Endothelial cell of umbilical vein (primary cell): ENCODE results near the gene EPS8L2. TPM values are rescaled to one million over a fixed set of nuclear protein-coding genes. Genes with fewer than 3 reads are reported as not detected.

Source experiments
- BruUV-seq: library from RNA; stranded (reverse); fragments of 400-500 nt; replicated peaks from 2 replicates; lab custom pipeline; 2021; lab: Mats Ljungman, UMichigan
- CTCF ChIA-PET: fragments of 300-600, 350-600 bp; sonication (Branson Sonifier 250); formaldehyde crosslinking; loops from one replicate; lab custom pipeline; 2021; ENCODE audit warnings: antibody characterized with exemption, inconsistent platforms; lab: Charles Lee
- POLR2A ChIA-PET: fragments of 300-600, 350-600 bp; sonication (Branson Sonifier 250); formaldehyde crosslinking; loops from one replicate; lab custom pipeline; 2021; ENCODE audit warnings: antibody characterized with exemption, inconsistent platforms; lab: Charles Lee
- DNase-seq: peaks from one replicate; pipeline ENCODE4 v3.0.0-alpha.2; 2011; ENCODE audit warnings: low read depth, low spot score
- FAIRE-seq: peaks from 2 replicates; lab custom pipeline; 2011; peaks lifted over from hg19 to GRCh38; lab: Jason Lieb, UNC
- H2AFZ ChIP-seq: 2 replicates; pipeline ENCODE4 v1.6.0; 2012; ENCODE audit warnings: low read depth, low read length, control low read depth, inconsistent platforms
- H3K27ac ChIP-seq: 2 replicates; pipeline ENCODE4 v1.5.1; 2011; ENCODE audit warnings: low read depth, mild to moderate bottlenecking, control low read depth, low read length, moderate library complexity; ENCODE audit not compliant: insufficient read depth
- H3K27me3 ChIP-seq, 2 experiments: 2 replicates each; pipeline versions ENCODE4 v1.6.0 to v1.6.1; 2011; ENCODE audit warnings: low read length in 2 of 2, mixed read lengths in 1 of 2; ENCODE audit not compliant: control insufficient read depth in 2 of 2, insufficient read depth in 2 of 2
- H3K36me3 ChIP-seq, 2 experiments: 2 replicates in 1 of 2; 3 replicates in 1 of 2; pipeline ENCODE4 v1.5.1; 2011; ENCODE audit warnings: low read length in 2 of 2, mild to moderate bottlenecking in 1 of 2, moderate library complexity in 1 of 2; ENCODE audit not compliant: control insufficient read depth in 2 of 2, insufficient read depth in 2 of 2; ENCODE audit errors: extremely low read depth in 1 of 2
- H3K4me1 ChIP-seq: 3 replicates; pipeline ENCODE4 v1.5.1; 2011; ENCODE audit warnings: mild to moderate bottlenecking, low read length; ENCODE audit not compliant: control insufficient read depth, insufficient read depth; ENCODE audit errors: extremely low read depth
- H3K4me2 ChIP-seq: 2 replicates; pipeline ENCODE4 v1.6.1; 2011; ENCODE audit warnings: low read length, control low read depth, mixed read lengths; ENCODE audit not compliant: insufficient read depth
- H3K4me3 ChIP-seq, 3 experiments: fragments of 200-600 bp in 1 of 3; sonication (generic), shearing (Covaris generic) in 1 of 3; replicated peaks in 1 of 3; 2 replicates each; pipeline ENCODE4 v1.5.1; 2011 to 2016; ENCODE audit warnings: control low read depth in 3 of 3, low read length in 3 of 3, mild to moderate bottlenecking in 2 of 3, inconsistent platforms in 1 of 3, low read depth in 1 of 3, moderate library complexity in 1 of 3; ENCODE audit not compliant: insufficient read depth in 1 of 3
- H3K79me2 ChIP-seq: 2 replicates; pipeline ENCODE4 v1.6.0; 2012; ENCODE audit warnings: low read length, inconsistent platforms; ENCODE audit not compliant: control insufficient read depth, insufficient read depth
- H3K9ac ChIP-seq: replicated peaks from 2 replicates; pipeline ENCODE3; 2011; ENCODE audit warnings: low read length, control low read depth; ENCODE audit not compliant: insufficient read depth; ENCODE audit errors: extremely low read depth
- H3K9me1 ChIP-seq: replicated peaks from 3 replicates; pipeline ENCODE4 v1.6.0; 2011; ENCODE audit warnings: mild to moderate bottlenecking, low read length; ENCODE audit not compliant: control insufficient read depth, insufficient read depth; ENCODE audit errors: extremely low read depth
- H3K9me3 ChIP-seq: replicated peaks from 2 replicates; pipeline ENCODE4 v1.5.1; 2012; ENCODE audit warnings: low read length, inconsistent platforms; ENCODE audit not compliant: control insufficient read depth, insufficient read depth
- H4K20me1 ChIP-seq: replicated peaks from 2 replicates; pipeline ENCODE3; 2011; ENCODE audit warnings: mild to moderate bottlenecking, low read length; ENCODE audit not compliant: control insufficient read depth, insufficient read depth; ENCODE audit errors: extremely low read depth
- CTCF ChIP-seq, 2 donors: IDR thresholded peaks; 1 replicate in 1 of 2; 2 replicates in 1 of 2; pipeline ENCODE4 v1.5.1; 2011; ENCODE audit warnings: low read length in 2 of 2, mild to moderate bottlenecking in 2 of 2, moderate library complexity in 2 of 2, control low read depth in 1 of 2, inconsistent platforms in 1 of 2, low read depth in 1 of 2; ENCODE audit not compliant: insufficient read depth in 1 of 2; ENCODE audit errors: extremely low read depth in 1 of 2
- EZH2 ChIP-seq: IDR thresholded peaks from 2 replicates; pipeline ENCODE4 v1.6.1; 2012; ENCODE audit warnings: borderline replicate concordance, low read depth, mild to moderate bottlenecking, moderate library complexity, low read length, inconsistent platforms; ENCODE audit not compliant: severe bottlenecking
- FOS ChIP-seq: IDR thresholded peaks from 2 replicates; pipeline ENCODE4 v1.6.1; 2011; ENCODE audit warnings: mild to moderate bottlenecking, low read length, moderate library complexity, borderline replicate concordance; ENCODE audit not compliant: insufficient read depth
- GATA2 ChIP-seq: IDR thresholded peaks from 2 replicates; pipeline ENCODE4 v1.7.0; 2011; ENCODE audit warnings: low read depth, mild to moderate bottlenecking, moderate library complexity, mixed read lengths, low read length; ENCODE audit not compliant: insufficient read length, insufficient read depth
- JUN ChIP-seq: IDR thresholded peaks from 2 replicates; pipeline ENCODE4 v1.6.1; 2011; ENCODE audit warnings: borderline replicate concordance, low read depth; ENCODE audit not compliant: insufficient read length, insufficient read depth
- MAX ChIP-seq: IDR thresholded peaks from 2 replicates; pipeline ENCODE4 v1.6.1; 2011; ENCODE audit not compliant: insufficient read depth, insufficient read length
- MYC ChIP-seq: IDR thresholded peaks from one replicate; pipeline ENCODE4 v1.6.1; 2011; ENCODE audit warnings: mild to moderate bottlenecking, low read depth, low read length
- POLR2A ChIP-seq: IDR thresholded peaks from 2 replicates; pipeline ENCODE4 v1.6.1; 2012; ENCODE audit warnings: low read depth, mild to moderate bottlenecking, control low read depth, low read length
- POLR2AphosphoS5 ChIP-seq: IDR thresholded peaks from 2 replicates; pipeline ENCODE4 v1.6.1; 2012; ENCODE audit warnings: low read depth, mild to moderate bottlenecking, control low read depth, low read length, moderate library complexity; ENCODE audit not compliant: insufficient read depth
- dilution Hi-C: fragments of 300-500 bp; cut with MboI; formaldehyde crosslinking; loops from one replicate; pipeline ENCODE4 v1.15.0; 2019; ENCODE audit warnings: low sequenced_read_pairs; ENCODE audit not compliant: extremely low pct_ligation_motif_present
- intact Hi-C: fragments of 100-400 bp; cut with micrococcal nuclease; formaldehyde crosslinking; loops from one replicate; pipeline ENCODE4 v1.10.0; 2022
- polyA plus RNA-seq, 4 experiments: library from polyadenylated mRNA; depleted of rRNA in 3 of 4; stranded (reverse) in 3 of 4; unstranded in 1 of 4; fragments of >200 nt; gene quantifications; 2 replicates each; pipeline versions ENCODE4 v1.2.1 to v1.2.3, GENCODE V29; 2011 to 2012; ENCODE audit warnings: missing spikeins in 1 of 4
- total RNA-seq: library from RNA; stranded (reverse); gene quantifications from 2 replicates; pipeline ENCODE4 v1.2.3, GENCODE V29; 2021

EPS8L2 gene
- total and polyA plus RNA-seq, 2 donors (not counting 3 experiments of a cell fraction or from before 2014, with no cell fraction given) = 5.2 to 12.5 TPM

- Histone ChIP-seq H3K79me2 (no peaks in the 10 kb centered on the region), H3K4me3 (no peak overlapping the region), H2AFZ (no peak overlapping the region), H4K20me1 (no peaks in the 10 kb centered on the region), H3K4me2 (no peak overlapping the region), H3K4me1 (no peaks in the 10 kb centered on the region), H3K27me3 (no peaks in the 10 kb centered on the region), H3K9me1 (no peaks in the 10 kb centered on the region), H3K9ac (no peak overlapping the region), H3K27ac (no peak overlapping the region), H3K36me3 (peaks cover 16 to 38% of the 10 kb centered on the region in 2 experiments), H3K9me3 (no peaks in the 10 kb centered on the region)
- intact Hi-C loops (no loop called here), dilution Hi-C loops (no loop called here)
- ChIA-PET CTCF (interaction anchor here (1.3 to 1.7 kb wide), 3 partner anchors 9 to 10 kb away, joined by 3 to 5 read pairs (median 4); no protein-coding TSS in a partner anchor), POLR2A (no interaction called here)
- DNase-seq (no peak), FAIRE-seq (no peak)
- TF ChIP-seq JUN (no peak), POLR2AphosphoS5 (peak; percentile 32), FOS (no peak), POLR2A (peak; percentile 8)
- BruUV-seq = no TSS peak
These were observed 60.3 kb downstream of the EPS8L2 start for GRCh38 chr11:766106-766935.

- Histone ChIP-seq H4K20me1 (no peaks in the 10 kb centered on the region), H3K79me2 (peaks cover 5% of the 10 kb centered on the region), H3K4me1 (no peaks in the 10 kb centered on the region), H3K36me3 (peaks cover 16 to 38% of the 10 kb centered on the region in 2 experiments), H3K4me2 (no peak overlapping the region), H3K27me3 (no peaks in the 10 kb centered on the region), H3K9me1 (no peaks in the 10 kb centered on the region), H3K27ac (no peak overlapping the region), H2AFZ (no peak overlapping the region), H3K9me3 (no peaks in the 10 kb centered on the region), H3K9ac (no peak overlapping the region), H3K4me3 (no peak overlapping the region)
- intact Hi-C loops (no loop called here), dilution Hi-C loops (no loop called here)
- BruUV-seq = no TSS peak
- CTCF ChIA-PET = interaction anchor here (1.4 to 1.7 kb wide), 2 partner anchors 8 to 9 kb away, joined by 4 to 5 read pairs; no protein-coding TSS in a partner anchor
- DNase-seq (no peak), FAIRE-seq (no peak)
- POLR2A ChIA-PET = no interaction called here
- TF ChIP-seq GATA2 (no peak), EZH2 (no peak), JUN (no peak), POLR2A (no peak), MYC (no peak), CTCF (IDR thresholded peaks at IDR 0.05; ENCODE audit: extremely low read depth in 1 of 2, insufficient read depth in 1 of 2, low read depth in 1 of 2, low read length in 2 of 2) (no peak), FOS (no peak), POLR2AphosphoS5 (no peak), MAX (no peak)
These were observed 60.8 kb downstream of the EPS8L2 start for GRCh38 chr11:766936-767210.
